K562 (cell line): ENCODE measurements around the gene CD37. TPM values are rescaled to one million over a fixed set of nuclear protein-coding genes. Genes with fewer than 3 reads are reported as not detected.

ENCODE experiments used
- ATAC-seq: fragments of 200-7000 bp; cut with Tn5 transposase; 3 replicates; pipeline ENCODE4 v1.9.1; 2020; ENCODE audit warnings: moderate library complexity
- BruUV-seq: library from RNA; stranded (reverse); fragments of 400-500 nt; replicated peaks from 2 replicates; lab custom pipeline; 2021; lab: Mats Ljungman, UMichigan
- CTCF ChIA-PET: fragments of 300-600 bp; formaldehyde crosslinking; extraction: SDS; loops from one replicate; lab custom pipeline; 2021; ENCODE audit warnings: low intra/inter-chr PET ratio; lab: Yijun Ruan, JAX
- POLR2A ChIA-PET: fragments of 300-600, 350-650 bp; sonication (Branson Sonifier 250); formaldehyde crosslinking; extraction: SDS; loops from one replicate; lab custom pipeline; 2021; ENCODE audit warnings: antibody characterized with exemption, inconsistent platforms; lab: Yijun Ruan, JAX
- DNase-seq, 4 experiments: peaks; one replicate each; pipeline versions ENCODE4 v3.0.0 to v3.0.0-alpha.2; 2011 to 2018; ENCODE audit warnings: low spot score in 3 of 4, mixed read lengths in 3 of 4; ENCODE audit errors: extremely low read depth in 1 of 4
- FAIRE-seq: peaks from 2 replicates; lab custom pipeline; 2011; peaks lifted over from hg19 to GRCh38; lab: Jason Lieb, UNC
- H2AFZ ChIP-seq: 2 replicates; pipeline ENCODE4 v1.6.0; 2011; ENCODE audit warnings: low read depth, low read length, control low read depth, inconsistent platforms
- H3K27ac ChIP-seq: fragments of 200-600 bp; 3 replicates; pipeline ENCODE4 v1.8.0; 2011; ENCODE audit warnings: low read depth, mild to moderate bottlenecking, control low read depth, inconsistent platforms, low read length, moderate library complexity, mixed read lengths; ENCODE audit errors: extremely low read depth
- H3K27me3 ChIP-seq, 2 experiments: fragments of 300-600 bp in 1 of 2; 2 replicates in 1 of 2; 3 replicates in 1 of 2; pipeline versions ENCODE4 v1.6.0 to v1.8.0; 2011; ENCODE audit warnings: inconsistent platforms in 2 of 2, low read length in 2 of 2, mild to moderate bottlenecking in 1 of 2, mixed read lengths in 1 of 2, moderate library complexity in 1 of 2; ENCODE audit not compliant: control insufficient read depth in 2 of 2, insufficient read depth in 2 of 2
- H3K36me3 ChIP-seq: fragments of 300-600 bp; 3 replicates; pipeline ENCODE4 v1.8.0; 2011; ENCODE audit warnings: mild to moderate bottlenecking, low read length, inconsistent platforms; ENCODE audit not compliant: control insufficient read depth, insufficient read depth
- H3K4me1 ChIP-seq, 2 experiments: fragments of 200-600 bp in 1 of 2; replicated peaks in 1 of 2; 2 replicates in 1 of 2; 3 replicates in 1 of 2; pipeline versions ENCODE4 v1.5.1 to v1.8.0; 2011; ENCODE audit warnings: inconsistent platforms in 2 of 2, low read length in 2 of 2, mild to moderate bottlenecking in 1 of 2, mixed read lengths in 1 of 2, moderate library complexity in 1 of 2; ENCODE audit not compliant: control insufficient read depth in 2 of 2, insufficient read depth in 2 of 2
- H3K4me2 ChIP-seq: 2 replicates; pipeline ENCODE4 v1.6.1; 2011; ENCODE audit warnings: low read length, control low read depth, inconsistent platforms, mixed read lengths; ENCODE audit not compliant: insufficient read depth
- H3K4me3 ChIP-seq: fragments of 200-600 bp; sonication (generic), shearing (Covaris generic); 2 replicates; pipeline ENCODE4 v1.5.1; 2016; ENCODE audit warnings: control low read depth, inconsistent platforms
- H3K79me2 ChIP-seq: fragments of 200-600 bp; 3 replicates; pipeline ENCODE4 v1.8.0; 2011; ENCODE audit warnings: low read length, inconsistent platforms; ENCODE audit not compliant: control insufficient read depth, insufficient read depth
- H3K9ac ChIP-seq, 2 experiments: 2 replicates each; pipeline versions ENCODE4 v1.6.0 to v1.6.1; 2011; ENCODE audit warnings: low read depth in 2 of 2, low read length in 2 of 2, control low read depth in 1 of 2, inconsistent platforms in 1 of 2, mild to moderate bottlenecking in 1 of 2, mixed read lengths in 1 of 2; ENCODE audit not compliant: insufficient read depth in 1 of 2
- H3K9me1 ChIP-seq: one replicate; pipeline ENCODE4 v1.6.0; 2011; ENCODE audit warnings: inconsistent platforms, mild to moderate bottlenecking, low read length, moderate library complexity; ENCODE audit not compliant: control insufficient read depth, insufficient read depth
- H3K9me3 ChIP-seq: replicated peaks from 2 replicates; pipeline ENCODE4 v1.5.1; 2011; ENCODE audit warnings: low read depth, low read length, inconsistent platforms; ENCODE audit not compliant: control insufficient read depth, insufficient read depth
- H4K20me1 ChIP-seq: replicated peaks from 2 replicates; pipeline ENCODE4 v1.6.1; 2011; ENCODE audit warnings: low read length, inconsistent platforms, mixed read lengths; ENCODE audit not compliant: control insufficient read depth, insufficient read depth
- BHLHE40 ChIP-seq: IDR thresholded peaks from 2 replicates; pipeline ENCODE4 v1.6.1; 2011; ENCODE audit warnings: low read length, improper control_type of control experiment
- ETV1 ChIP-seq: fragments of 450-650 bp; conservative IDR thresholded peaks from 2 replicates; pipeline ENCODE4 v1.6.1; 2016; ENCODE audit warnings: missing genetic modification characterization, control low read depth, low read depth, missing compliant biosample characterization
- HNRNPLL ChIP-seq: fragments of 200-400 bp; formaldehyde crosslinking; IDR thresholded peaks from 2 replicates; pipeline ENCODE4 v1.6.1; 2017; ENCODE audit warnings: low read length, low read depth, mild to moderate bottlenecking; ENCODE audit not compliant: poor library complexity, severe bottlenecking
- NKRF ChIP-seq: fragments of 450-650 bp; IDR thresholded peaks from 2 replicates; pipeline ENCODE4 v1.6.1; 2016; ENCODE audit warnings: borderline replicate concordance
- NR2C1 ChIP-seq, 2 experiments: fragments of 450-650 bp; IDR thresholded peaks; 2 replicates each; pipeline ENCODE4 v1.6.1; 2017; ENCODE audit warnings: mild to moderate bottlenecking in 2 of 2, antibody characterized with exemption in 1 of 2, inconsistent platforms in 1 of 2, missing compliant biosample characterization in 1 of 2, missing genetic modification characterization in 1 of 2
- NRF1 ChIP-seq, 2 experiments: fragments of 450-650 bp; IDR thresholded peaks in 1 of 2; conservative IDR thresholded peaks in 1 of 2; 2 replicates each; pipeline ENCODE4 v1.6.1; 2014; ENCODE audit warnings: mild to moderate bottlenecking in 2 of 2
- PHF8 ChIP-seq: fragments of 200-600 bp; sonication (generic); IDR thresholded peaks from 2 replicates; pipeline ENCODE4 v1.6.1; 2012; ENCODE audit warnings: mixed run types, mild to moderate bottlenecking, inconsistent platforms, low read length, moderate library complexity, borderline replicate concordance
- PML ChIP-seq: IDR thresholded peaks from 2 replicates; pipeline ENCODE4 v1.6.1; 2012; ENCODE audit warnings: low read length, inconsistent platforms
- RB1 ChIP-seq: fragments of 450-650 bp; IDR thresholded peaks from 2 replicates; pipeline ENCODE4 v1.6.1; 2017; ENCODE audit warnings: low read depth, mild to moderate bottlenecking
- RBFOX2 ChIP-seq: fragments of 200-400 bp; formaldehyde crosslinking; IDR thresholded peaks from 2 replicates; pipeline ENCODE4 v1.6.1; 2017; ENCODE audit warnings: low read depth, mild to moderate bottlenecking, low read length, moderate library complexity
- SRSF9 ChIP-seq: fragments of 200-400 bp; formaldehyde crosslinking; IDR thresholded peaks from 2 replicates; pipeline ENCODE4 v1.6.1; 2017; ENCODE audit warnings: low read depth, low read length, borderline replicate concordance
- ZNF778 ChIP-seq: fragments of 450-650 bp; formaldehyde crosslinking; IDR thresholded peaks from 2 replicates; pipeline ENCODE4 v1.4.0; 2020; ENCODE audit warnings: mild to moderate bottlenecking, moderate library complexity
- ZNF79 ChIP-seq: fragments of 250-450 bp; sonication (Bioruptor Pico); IDR thresholded peaks from 2 replicates; pipeline ENCODE4 v1.4.0; 2020; ENCODE audit warnings: low read depth, mild to moderate bottlenecking, moderate library complexity
- WGBS: fragments of 100-300 bp; shearing (Covaris generic); methylation state at CpG from one replicate; pipeline ENCODE4 v1.1.6; 2016; ENCODE audit warnings: low coverage, mixed read lengths; ENCODE audit not compliant: insufficient coverage; ENCODE audit errors: missing lambda C conversion rate; 5-methylcytosine and 5-hydroxymethylcytosine counted together
- in situ Hi-C: fragments of 300-500 bp; cut with MboI; formaldehyde crosslinking; loops from 4 replicates; pipeline ENCODE4 v1.15.0; 2018; ENCODE audit warnings: inconsistent platforms, mixed read lengths
- intact Hi-C: fragments of 100-400 bp; cut with micrococcal nuclease; formaldehyde crosslinking; loops from 2 replicates; pipeline ENCODE4 v1.14.2; 2022
- polyA plus RNA-seq, 8 experiments: library from polyadenylated mRNA; depleted of rRNA in 4 of 8; stranded (reverse) in 5 of 8; unstranded in 3 of 8; fragments of >200 nt; fragmentation: Nextera tagmentation in 2 of 8; fragmentation: Illumina TruSeq in 1 of 8; extraction: Ambion mirVana in 2 of 8; extraction: Trizol in 1 of 8; gene quantifications; 2 replicates each; pipeline versions ENCODE4 v1.2.1 to v1.2.3, GENCODE V29; 2011 to 2014; ENCODE audit warnings: inconsistent platforms in 1 of 8, missing spikeins in 1 of 8
- total RNA-seq, 7 experiments: library from RNA; depleted of rRNA in 6 of 7; stranded (reverse); fragments of >200 nt in 6 of 7; fragmentation: Illumina TruSeq in 2 of 7; extraction: Trizol in 2 of 7; gene quantifications; 2 replicates each; pipeline versions ENCODE4 v1.2.1 to v1.2.3, GENCODE V29; 2011 to 2021; ENCODE audit warnings: low replicate concordance in 1 of 7
- TF ChIP-seq, protein P1 (sequence below): sonication (generic); formaldehyde crosslinking; IDR thresholded peaks from 2 replicates; pipeline ENCODE4 v1.8.1; 2022; ENCODE audit warnings: missing genetic modification reagents
- TF ChIP-seq, protein P2 (sequence below): fragments of 200-800 bp; sonication (Bioruptor generic); IDR thresholded peaks from 2 replicates; pipeline ENCODE4 v1.6.1; 2017; ENCODE audit warnings: missing genetic modification characterization, missing compliant biosample characterization

CD37 gene
- total and polyA plus RNA-seq, 9 of the 15 experiments (the other 6 are each of a cell fraction or from before 2014, with no cell fraction given): 2.5 to 19.0 (median 7.4) TPM

- in situ Hi-C loops (no loop called here), intact Hi-C loops (no loop called here)
- DNase-seq: peak; percentile 50 to 83 (median 72)
- FAIRE-seq: no peak
- peak; percentile 14 for ATAC-seq
- BruUV-seq: no TSS peak
- Histone ChIP-seq H3K36me3 (peaks cover 10% of the 10 kb centered on the region; the same call in 1 of the 3 replicates), H3K27ac (peak within 1 kb of the TSS; percentile 77), H4K20me1 (no peaks in the 10 kb centered on the region), H3K4me2 (peak within 1 kb of the TSS; percentile 76), H3K79me2 (peaks cover 7% of the 10 kb centered on the region; the same call in 1 of the 3 replicates), H3K9ac (peak within 1 kb of the TSS; percentile 74 to 93), H3K9me3 (no peaks in the 10 kb centered on the region), H2AFZ (peak within 1 kb of the TSS; percentile 83), H3K27me3 (no peaks in the 10 kb centered on the region), H3K4me1 (peaks cover 14 to 52% of the 10 kb centered on the region in 2 experiments), H3K9me1 (no peaks in the 10 kb centered on the region), H3K4me3 (peak within 1 kb of the TSS; percentile 59)
- ChIA-PET POLR2A (interaction anchor here (0.6 to 1.3 kb wide), 6 partner anchors 14 to 716 kb away, joined by 3 to 5 read pairs (median 3); partner anchors contain the start of genes ALDH16A1 and PIH1D1), CTCF (interaction anchor here (0.6 to 0.7 kb wide), 2 partner anchors 55 to 68 kb away, joined by 3 to 4 read pairs; no protein-coding TSS in a partner anchor)
- WGBS: 2% methylated on average over 31 of the region's 52 CpGs
- no peak for TF ChIP-seq PML
- peak; percentile 52; the same call in 1 of the 2 replicates for TF ChIP-seq RB1
- no peak for TF ChIP-seq ZNF79 (CRISPR knock-in tag)
- no peak for TF ChIP-seq ETV1 (tag)
- TF ChIP-seq HNRNPLL: peak; percentile 33
- TF ChIP-seq, protein P1, sequence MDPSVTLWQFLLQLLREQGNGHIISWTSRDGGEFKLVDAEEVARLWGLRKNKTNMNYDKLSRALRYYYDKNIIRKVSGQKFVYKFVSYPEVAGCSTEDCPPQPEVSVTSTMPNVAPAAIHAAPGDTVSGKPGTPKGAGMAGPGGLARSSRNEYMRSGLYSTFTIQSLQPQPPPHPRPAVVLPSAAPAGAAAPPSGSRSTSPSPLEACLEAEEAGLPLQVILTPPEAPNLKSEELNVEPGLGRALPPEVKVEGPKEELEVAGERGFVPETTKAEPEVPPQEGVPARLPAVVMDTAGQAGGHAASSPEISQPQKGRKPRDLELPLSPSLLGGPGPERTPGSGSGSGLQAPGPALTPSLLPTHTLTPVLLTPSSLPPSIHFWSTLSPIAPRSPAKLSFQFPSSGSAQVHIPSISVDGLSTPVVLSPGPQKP (CRISPR knock-in tag): no peak
- TF ChIP-seq, protein P2, sequence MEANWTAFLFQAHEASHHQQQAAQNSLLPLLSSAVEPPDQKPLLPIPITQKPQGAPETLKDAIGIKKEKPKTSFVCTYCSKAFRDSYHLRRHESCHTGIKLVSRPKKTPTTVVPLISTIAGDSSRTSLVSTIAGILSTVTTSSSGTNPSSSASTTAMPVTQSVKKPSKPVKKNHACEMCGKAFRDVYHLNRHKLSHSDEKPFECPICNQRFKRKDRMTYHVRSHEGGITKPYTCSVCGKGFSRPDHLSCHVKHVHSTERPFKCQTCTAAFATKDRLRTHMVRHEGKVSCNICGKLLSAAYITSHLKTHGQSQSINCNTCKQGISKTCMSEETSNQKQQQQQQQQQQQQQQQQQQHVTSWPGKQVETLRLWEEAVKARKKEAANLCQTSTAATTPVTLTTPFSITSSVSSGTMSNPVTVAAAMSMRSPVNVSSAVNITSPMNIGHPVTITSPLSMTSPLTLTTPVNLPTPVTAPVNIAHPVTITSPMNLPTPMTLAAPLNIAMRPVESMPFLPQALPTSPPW: peak; percentile 81
- peak; percentile 53; the same call in 1 of the 2 replicates for TF ChIP-seq PHF8
- 0 out of 2 replicates have a peak, but pooled peaks have one; percentile 23 for TF ChIP-seq NKRF
- peak; percentile 78 for TF ChIP-seq RBFOX2
- TF ChIP-seq SRSF9: no peak
- peak; percentile 66 to 71 for TF ChIP-seq NRF1 (conservative IDR thresholded peaks at IDR 0.05 in 1 of 2, IDR thresholded peaks at IDR 0.05 in 1 of 2)
- no peak for TF ChIP-seq ZNF778 (CRISPR knock-in tag)
- peak; percentile 28; the same call in 1 of the 2 replicates for TF ChIP-seq BHLHE40
- TF ChIP-seq NR2C1 (IDR thresholded peaks at IDR 0.05): no peak
- no peak for TF ChIP-seq NR2C1 (tag; IDR thresholded peaks at IDR 0.05)
Measured at GRCh38 chr19:49362048-49362928, 27.1 kb downstream of the CD37 start, which contains the start of gene TEAD2. Gene TEAD2, minus strand, starts transcription at chr19:49362416. Its CDS starts 2,341 bp downstream, at chr19:49360075.
